Thyroid gland (tissue), 4 donors: ENCODE data around the gene BRD8.

Source experiments
- CTCF ChIP-seq, 6 experiments: fragments of 200-600 bp in 3 of 6; fragments of 450-650 bp in 3 of 6; sonication (generic) in 3 of 6; IDR thresholded peaks; one replicate each; pipeline ENCODE4 v1.5.1; 2016 to 2019; ENCODE audit warnings: antibody characterized with exemption in 6 of 6, mild to moderate bottlenecking in 2 of 6, inconsistent platforms in 1 of 6, moderate library complexity in 1 of 6
- POLR2A ChIP-seq, 2 donors: fragments of 450-650 bp; IDR thresholded peaks; one replicate each; pipeline ENCODE4 v1.6.1; 2017; ENCODE audit warnings: antibody characterized with exemption in 2 of 2, mild to moderate bottlenecking in 2 of 2, moderate library complexity in 1 of 2

- no peak for TF ChIP-seq CTCF (IDR thresholded peaks at IDR 0.05)
- TF ChIP-seq POLR2A (IDR thresholded peaks at IDR 0.05) = no peak
Observed at GRCh38 chr5:138188626-138189025, 10.2 kb upstream of the BRD8 start.
